ENCODE results near the gene CD1B. TPM values are rescaled to one million over a fixed set of nuclear protein-coding genes. Genes with fewer than 3 reads are reported as not detected.

CD1B gene
- total and polyA plus RNA-seq, 2 experiments from 2014 or later, result not detected

DNA sequence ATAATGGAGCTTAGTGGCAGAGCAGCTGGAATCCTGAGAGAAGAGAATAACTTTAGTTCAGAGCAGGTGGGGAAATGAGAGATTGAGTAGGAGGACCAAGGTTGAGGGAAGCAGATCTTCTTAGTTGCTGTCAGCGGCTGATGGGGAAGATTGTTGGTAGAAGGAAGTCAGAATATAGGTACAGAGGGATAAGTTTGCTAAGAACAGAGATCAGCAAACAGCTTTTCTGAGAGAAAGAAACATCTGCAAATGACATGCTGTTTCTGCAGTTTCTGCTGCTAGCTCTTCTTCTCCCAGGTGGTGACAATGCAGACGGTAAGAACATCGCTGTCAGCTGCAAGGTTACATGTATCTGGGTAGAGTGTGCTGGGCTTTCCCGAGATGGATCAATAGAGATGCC is 41.5 kb downstream of the CD1B start, which contains the start of gene CD1C:
CD1C (plus strand) TSS at position 113 of the 400 bp plus-strand sequence; CDS start at position 255, 142 bp downstream.
- no peaks in the 10 kb centered on the region for H3K4me1 ChIP-seq (ENCODE audit: insufficient read depth)
- no peaks in the 10 kb centered on the region for H3K36me3 ChIP-seq (replicated peaks; ENCODE audit: insufficient read depth, low read depth)
- H3K27me3 ChIP-seq, result no peaks in the 10 kb centered on the region
- H3K9me2 ChIP-seq (replicated peaks; ENCODE audit: insufficient read depth), result no peaks in the 10 kb centered on the region
- no peaks in the 10 kb centered on the region for H3K79me2 ChIP-seq
- H3K9me3 ChIP-seq (ENCODE audit: low read depth), result no peaks in the 10 kb centered on the region
- WGBS (ENCODE audit: low lambda C conversion rate, missing lambda C conversion rate), result 95% methylated on average over 4 of the region's 4 CpGs
- H2AFZ ChIP-seq, result no peak within 1 kb of the TSS
- H3K4me3 ChIP-seq, result no peak within 1 kb of the TSS
- H3K27ac ChIP-seq, result no peak within 1 kb of the TSS
- no peak within 1 kb of the TSS for H3K4me2 ChIP-seq
- no peaks in the 10 kb centered on the region for H4K20me1 ChIP-seq (ENCODE audit: insufficient read depth, poor library complexity, severe bottlenecking)
- TF ChIP-seq EZH2phosphoT487 (IDR thresholded peaks at IDR 0.05; ENCODE audit: low read depth, severe bottlenecking, unreplicated experiment) (no peak), CTCF (IDR thresholded peaks at IDR 0.05; ENCODE audit: poor library complexity) (no peak), EZH2 (IDR thresholded peaks at IDR 0.05; ENCODE audit: borderline replicate concordance) (no peak)
- DNase-seq (ENCODE audit: low spot score), result no peak

DNA sequence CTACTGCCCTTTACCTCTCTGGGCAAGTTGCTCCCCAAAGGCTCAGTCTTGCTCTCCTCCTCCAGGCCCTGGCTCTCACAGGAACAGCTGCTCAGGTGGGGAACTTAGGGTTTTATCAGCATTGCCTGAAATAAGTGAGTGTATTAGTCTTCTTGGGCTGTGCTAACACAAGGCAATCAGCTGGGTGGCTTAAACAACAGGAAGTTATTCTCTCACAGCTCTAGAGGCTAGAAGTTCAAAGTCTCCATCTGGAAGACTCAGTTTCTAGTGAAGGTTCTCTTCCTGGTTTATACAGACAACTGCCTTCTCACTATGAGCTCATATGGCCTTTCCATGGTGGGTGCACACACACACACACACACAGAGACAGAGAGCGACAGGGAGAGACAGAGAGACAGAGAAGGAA is 44.4 kb downstream of the CD1B start:
- Histone ChIP-seq H3K36me3 (replicated peaks; ENCODE audit: insufficient read depth, low read depth) (no peaks in the 10 kb centered on the region), H3K9me2 (replicated peaks; ENCODE audit: insufficient read depth) (no peaks in the 10 kb centered on the region), H3K79me2 (no peaks in the 10 kb centered on the region), H3K27me3 (no peaks in the 10 kb centered on the region), H4K20me1 (ENCODE audit: insufficient read depth, poor library complexity, severe bottlenecking) (no peaks in the 10 kb centered on the region), H2AFZ (no peak overlapping the region), H3K9me3 (ENCODE audit: low read depth) (no peaks in the 10 kb centered on the region), H3K27ac (no peak overlapping the region), H3K4me1 (ENCODE audit: insufficient read depth) (no peaks in the 10 kb centered on the region), H3K4me2 (no peak overlapping the region), H3K4me3 (no peak overlapping the region)
- WGBS (ENCODE audit: low lambda C conversion rate, missing lambda C conversion rate), result 95% methylated on average over 1 of the region's 1 CpG
- DNase-seq (ENCODE audit: low spot score), result no peak
- TF ChIP-seq CTCF (IDR thresholded peaks at IDR 0.05; ENCODE audit: poor library complexity) (no peak), EZH2phosphoT487 (IDR thresholded peaks at IDR 0.05; ENCODE audit: low read depth, severe bottlenecking, unreplicated experiment) (no peak), EZH2 (IDR thresholded peaks at IDR 0.05; ENCODE audit: borderline replicate concordance) (no peak)

GRCh38 chr1:158286487-158286886 is 44.8 kb downstream of the CD1B start:
- no peaks in the 10 kb centered on the region for H3K9me2 ChIP-seq (replicated peaks; ENCODE audit: insufficient read depth)
- no peak for DNase-seq (ENCODE audit: low spot score)
- H3K79me2 ChIP-seq, result no peaks in the 10 kb centered on the region
- WGBS (ENCODE audit: low lambda C conversion rate, missing lambda C conversion rate), result 86% methylated on average over 4 of the region's 4 CpGs
- H3K4me3 ChIP-seq, result no peak overlapping the region
- no peak overlapping the region for H3K4me2 ChIP-seq
- no peaks in the 10 kb centered on the region for H3K9me3 ChIP-seq (ENCODE audit: low read depth)
- H4K20me1 ChIP-seq (ENCODE audit: insufficient read depth, poor library complexity, severe bottlenecking), result no peaks in the 10 kb centered on the region
- H3K27me3 ChIP-seq, result no peaks in the 10 kb centered on the region
- H3K27ac ChIP-seq, result no peak overlapping the region
- H3K4me1 ChIP-seq (ENCODE audit: insufficient read depth), result no peaks in the 10 kb centered on the region
- H2AFZ ChIP-seq, result no peak overlapping the region
- no peaks in the 10 kb centered on the region for H3K36me3 ChIP-seq (replicated peaks; ENCODE audit: insufficient read depth, low read depth)
- TF ChIP-seq CTCF (IDR thresholded peaks at IDR 0.05; ENCODE audit: poor library complexity), result no peak
- TF ChIP-seq EZH2 (IDR thresholded peaks at IDR 0.05; ENCODE audit: borderline replicate concordance), result no peak
- no peak for TF ChIP-seq EZH2phosphoT487 (IDR thresholded peaks at IDR 0.05; ENCODE audit: low read depth, severe bottlenecking, unreplicated experiment)

Data from hepatocyte (in vitro differentiated cells).